ENCODE results near the gene WDR45B. TPM values are rescaled to one million over a fixed set of nuclear protein-coding genes. Genes with fewer than 3 reads are reported as not detected.

WDR45B gene
- total and polyA plus RNA-seq, 10 donors: 30.9 to 80.2 (median 65.6) TPM

DNA sequence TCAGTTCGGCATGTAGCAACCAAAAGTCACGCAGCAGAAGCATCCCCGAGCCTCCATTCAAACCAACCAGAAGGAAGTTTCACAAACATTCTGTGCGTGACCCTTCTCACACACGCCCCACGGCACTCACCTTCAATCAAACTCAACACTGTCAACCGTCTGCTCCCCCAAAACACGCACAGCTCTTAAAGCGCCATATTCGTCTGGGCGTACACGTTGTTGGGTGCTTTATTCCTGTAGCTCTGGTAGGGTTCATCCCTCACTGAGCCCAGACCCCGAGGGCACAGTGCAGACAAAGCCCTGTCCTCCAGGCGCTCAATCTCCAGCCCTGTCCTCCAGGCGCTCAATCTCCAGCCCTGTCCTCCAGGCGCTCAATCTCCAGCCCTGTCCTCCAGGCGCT lies 48.0 kb upstream of the WDR45B start:
- 90 to 97% (median 94%) methylated on average over 15 to 17 of the region's 17 CpGs for WGBS, 5 donors
- TF ChIP-seq POLR2A (IDR thresholded peaks at IDR 0.05): no peak
- TF ChIP-seq POLR2AphosphoS5 (IDR thresholded peaks at IDR 0.05): no peak
- TF ChIP-seq, protein P1, sequence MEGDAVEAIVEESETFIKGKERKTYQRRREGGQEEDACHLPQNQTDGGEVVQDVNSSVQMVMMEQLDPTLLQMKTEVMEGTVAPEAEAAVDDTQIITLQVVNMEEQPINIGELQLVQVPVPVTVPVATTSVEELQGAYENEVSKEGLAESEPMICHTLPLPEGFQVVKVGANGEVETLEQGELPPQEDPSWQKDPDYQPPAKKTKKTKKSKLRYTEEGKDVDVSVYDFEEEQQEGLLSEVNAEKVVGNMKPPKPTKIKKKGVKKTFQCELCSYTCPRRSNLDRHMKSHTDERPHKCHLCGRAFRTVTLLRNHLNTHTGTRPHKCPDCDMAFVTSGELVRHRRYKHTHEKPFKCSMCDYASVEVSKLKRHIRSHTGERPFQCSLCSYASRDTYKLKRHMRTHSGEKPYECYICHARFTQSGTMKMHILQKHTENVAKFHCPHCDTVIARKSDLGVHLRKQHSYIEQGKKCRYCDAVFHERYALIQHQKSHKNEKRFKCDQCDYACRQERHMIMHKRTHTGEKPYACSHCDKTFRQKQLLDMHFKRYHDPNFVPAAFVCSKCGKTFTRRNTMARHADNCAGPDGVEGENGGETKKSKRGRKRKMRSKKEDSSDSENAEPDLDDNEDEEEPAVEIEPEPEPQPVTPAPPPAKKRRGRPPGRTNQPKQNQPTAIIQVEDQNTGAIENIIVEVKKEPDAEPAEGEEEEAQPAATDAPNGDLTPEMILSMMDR (IDR thresholded peaks at IDR 0.05 in 8 of 11, conservative IDR thresholded peaks at IDR 0.05 in 3 of 11): no peak

DNA sequence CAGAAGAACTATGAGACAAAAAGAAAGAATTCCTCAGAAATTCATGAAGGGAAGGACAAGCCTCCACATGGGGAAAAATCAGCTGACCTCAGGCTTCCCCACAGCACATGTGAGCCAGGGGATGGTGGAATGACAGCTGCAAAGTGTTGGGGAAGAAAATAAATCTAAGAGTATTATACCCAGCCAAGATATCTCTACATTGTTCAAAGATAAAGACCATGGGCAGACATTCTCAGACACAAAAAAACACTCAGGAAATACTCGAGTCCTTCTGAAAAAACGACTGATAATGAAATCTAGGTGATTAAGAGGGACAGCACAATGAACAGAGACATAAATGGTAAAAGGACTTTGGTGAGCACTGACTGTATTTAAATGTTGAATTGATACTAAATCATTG lies 46.4 kb upstream of the WDR45B start:
- TF ChIP-seq, protein P1 (IDR thresholded peaks at IDR 0.05 in 8 of 11, conservative IDR thresholded peaks at IDR 0.05 in 3 of 11): no peak
- no peak for TF ChIP-seq POLR2A (IDR thresholded peaks at IDR 0.05)
- TF ChIP-seq POLR2AphosphoS5 (IDR thresholded peaks at IDR 0.05): no peak
- H3K27me3 ChIP-seq (replicated peaks in 1 of 7): peaks cover 0 to 18% (median 3%) of the 10 kb centered on the region in 7 donors
- H3K36me3 ChIP-seq: no peaks in the 10 kb centered on the region
- H3K4me3 ChIP-seq: no peak overlapping the region
- no peak for DNase-seq
- intact Hi-C loops (cut with DNase I; ENCODE audit: low total_unique reads): no loop called here
- peaks cover 0 to 21% (median 13%) of the 10 kb centered on the region in 8 donors for H3K9me3 ChIP-seq
- no peak overlapping the region for H3K27ac ChIP-seq
- WGBS, 5 donors: 48 to 82% (median 70%) methylated on average over 2 of the region's 2 CpGs
- peaks cover 10 to 24% (median 21%) of the 10 kb centered on the region in 6 donors for H3K4me1 ChIP-seq

More for the DNA sequence above, 48.0 kb upstream of the WDR45B start:
- no peak overlapping the region for H3K4me3 ChIP-seq
- peaks cover 0 to 18% (median 3%) of the 10 kb centered on the region in 7 donors for H3K27me3 ChIP-seq (replicated peaks in 1 of 7)
- peaks cover 0 to 21% (median 13%) of the 10 kb centered on the region in 8 donors for H3K9me3 ChIP-seq
- intact Hi-C loops (cut with DNase I; ENCODE audit: low total_unique reads): no loop called here
- H3K36me3 ChIP-seq: no peaks in the 10 kb centered on the region
- DNase-seq: no peak
- no peak overlapping the region for H3K27ac ChIP-seq
- H3K4me1 ChIP-seq: peaks cover 10 to 26% (median 22%) of the 10 kb centered on the region in 6 donors

DNA sequence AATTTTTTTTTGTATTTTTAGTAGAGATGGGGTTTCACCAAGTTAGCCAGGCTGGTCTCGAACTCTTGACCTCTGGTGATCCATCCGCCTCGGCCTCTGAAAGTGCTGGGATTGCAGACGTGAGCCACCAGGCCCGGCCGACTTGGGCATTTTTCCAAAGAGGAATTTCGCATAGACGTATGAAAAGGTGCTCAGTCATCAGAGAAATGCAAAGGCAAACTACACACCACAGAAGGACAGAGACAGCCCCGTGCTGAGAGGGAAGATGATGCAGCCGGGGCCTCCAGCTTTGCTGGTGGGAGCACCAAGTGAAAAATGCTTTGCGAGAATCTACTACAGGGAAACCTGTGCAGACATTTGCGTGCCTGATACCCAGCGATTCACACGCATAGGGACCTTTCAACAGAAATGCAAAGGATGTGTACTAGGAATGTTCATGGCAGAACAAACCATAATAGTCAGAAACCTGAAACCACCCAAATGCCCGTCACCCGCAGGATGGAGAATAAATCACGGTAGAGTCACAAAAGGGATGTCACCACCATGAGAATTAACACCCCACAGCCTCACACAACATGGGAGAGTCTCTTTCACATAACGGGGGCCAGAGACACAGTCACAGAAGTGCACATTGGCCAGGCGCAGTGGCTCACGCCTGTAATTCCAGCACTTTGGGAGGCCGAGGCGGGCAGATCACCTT lies 45.1 kb upstream of the WDR45B start:
- intact Hi-C loops (cut with DNase I; ENCODE audit: low total_unique reads): no loop called here

DNA sequence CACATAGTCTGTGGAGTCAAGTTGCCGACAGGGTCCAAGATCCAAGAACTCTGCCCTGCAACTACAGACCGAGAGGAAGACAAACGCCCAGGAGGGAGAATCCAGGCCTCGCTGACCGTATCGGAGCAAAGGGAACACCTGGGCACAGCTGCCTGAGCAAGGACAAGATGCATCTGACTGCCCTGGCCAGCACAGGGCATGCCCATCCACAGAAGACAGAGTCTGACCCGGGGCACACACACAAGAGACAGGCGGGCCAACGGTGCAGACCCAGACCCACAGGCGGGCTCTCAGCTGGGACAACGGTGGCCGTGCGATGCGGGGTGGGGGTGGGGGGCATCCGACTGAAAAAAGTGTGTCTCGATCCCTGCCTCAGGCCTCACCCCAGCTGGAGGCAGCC lies 44.0 kb upstream of the WDR45B start:
- WGBS, 5 donors: 87 to 95% (median 89%) methylated on average over 12 to 16 of the region's 16 CpGs
- H3K4me1 ChIP-seq: peaks cover 3 to 6% (median 5%) of the 10 kb centered on the region in 6 donors
- peaks cover 0 to 21% (median 13%) of the 10 kb centered on the region in 8 donors for H3K9me3 ChIP-seq
- no peaks in the 10 kb centered on the region for H3K36me3 ChIP-seq
- intact Hi-C loops (cut with DNase I; ENCODE audit: low total_unique reads): no loop called here
- peaks cover 0 to 8% (median 3%) of the 10 kb centered on the region in 7 donors for H3K27me3 ChIP-seq (replicated peaks in 1 of 7)
- H3K27ac ChIP-seq: no peak overlapping the region
- no peak for DNase-seq
- TF ChIP-seq POLR2A (IDR thresholded peaks at IDR 0.05) (no peak), POLR2AphosphoS5 (IDR thresholded peaks at IDR 0.05) (no peak)
- TF ChIP-seq, protein P1 (IDR thresholded peaks at IDR 0.05 in 8 of 11, conservative IDR thresholded peaks at IDR 0.05 in 3 of 11): no peak
- H3K4me3 ChIP-seq: no peak overlapping the region

More for the DNA sequence above, 45.1 kb upstream of the WDR45B start:
- peaks cover 0 to 21% (median 13%) of the 10 kb centered on the region in 8 donors for H3K9me3 ChIP-seq
- WGBS, 5 donors: 93 to 96% (median 95%) methylated on average over 22 of the region's 22 CpGs
- H3K27me3 ChIP-seq (replicated peaks in 1 of 7): peaks cover 0 to 18% (median 3%) of the 10 kb centered on the region in 7 donors
- H3K4me3 ChIP-seq: no peak overlapping the region
- peaks cover 6 to 15% (median 13%) of the 10 kb centered on the region in 6 donors for H3K4me1 ChIP-seq
- H3K27ac ChIP-seq: no peak overlapping the region
- no peak for TF ChIP-seq POLR2AphosphoS5 (IDR thresholded peaks at IDR 0.05)
- TF ChIP-seq, protein P1 (IDR thresholded peaks at IDR 0.05 in 8 of 11, conservative IDR thresholded peaks at IDR 0.05 in 3 of 11): no peak
- no peak for TF ChIP-seq POLR2A (IDR thresholded peaks at IDR 0.05)
- DNase-seq: no peak
- no peaks in the 10 kb centered on the region for H3K36me3 ChIP-seq

Data from spleen (tissue), 11 donors.